GM12891 (cell line): Measurements from ENCODE around the gene HLCS.

Source experiments
- DNase-seq: peaks from one replicate; pipeline ENCODE4 v3.0.0; 2011; ENCODE audit warnings: low spot score; ENCODE audit not compliant: insufficient read length
- FAIRE-seq: peaks from 2 replicates; lab custom pipeline; 2011; peaks lifted over from hg19 to GRCh38; lab: Jason Lieb, UNC
- PAX5 ChIP-seq: IDR thresholded peaks from 2 replicates; pipeline ENCODE4 v1.6.1; 2011; ENCODE audit warnings: low read length, moderate library complexity, mild to moderate bottlenecking; ENCODE audit not compliant: insufficient read depth, severe bottlenecking
- POLR2A ChIP-seq: IDR thresholded peaks from 2 replicates; pipeline ENCODE4 v1.6.1; 2011; ENCODE audit warnings: low read depth, low read length, control low read depth
- POLR2AphosphoS5 ChIP-seq: IDR thresholded peaks from 2 replicates; pipeline ENCODE4 v1.6.1; 2011; ENCODE audit warnings: low read depth, low read length, control low read depth
- POU2F2 ChIP-seq: IDR thresholded peaks from 2 replicates; pipeline ENCODE4 v1.6.1; 2011; ENCODE audit warnings: low read depth, mild to moderate bottlenecking, control low read depth, low read length, moderate library complexity
- SPI1 ChIP-seq: IDR thresholded peaks from 2 replicates; pipeline ENCODE4 v1.6.1; 2011; ENCODE audit warnings: low read depth, low read length, control low read depth
- TAF1 ChIP-seq: IDR thresholded peaks from 2 replicates; pipeline ENCODE4 v1.6.1; 2011; ENCODE audit warnings: low read depth, low read length, control low read depth

HLCS gene

GRCh38 chr21:36773117-36773516, 193.4 kb downstream of the HLCS start:
- DNase-seq (no peak), FAIRE-seq (no peak)
- no peak for TF ChIP-seq POLR2A

GRCh38 chr21:36769051-36769839, 197.2 kb downstream of the HLCS start:
- FAIRE-seq (no peak), DNase-seq (no peak)
- TF ChIP-seq POLR2AphosphoS5 (no peak), PAX5 (no peak), SPI1 (no peak), POLR2A (no peak), TAF1 (no peak), POU2F2 (no peak)

GRCh38 chr21:36768496-36768895, 198.0 kb downstream of the HLCS start:
- no peak for TF ChIP-seq PAX5
- TF ChIP-seq POLR2AphosphoS5, result no peak
- no peak for TF ChIP-seq POU2F2
- TF ChIP-seq TAF1, result no peak
- TF ChIP-seq POLR2A, result no peak
- no peak for TF ChIP-seq SPI1
- DNase-seq, result no peak
- no peak for FAIRE-seq

- DNase-seq (no peak), FAIRE-seq (no peak)
- TF ChIP-seq POLR2AphosphoS5, result no peak
- TF ChIP-seq TAF1, result no peak
- no peak for TF ChIP-seq POU2F2
- no peak for TF ChIP-seq SPI1
- TF ChIP-seq POLR2A, result no peak
- TF ChIP-seq PAX5, result no peak
Measured at GRCh38 chr21:36767096-36767495, 199.4 kb downstream of the HLCS start.

GRCh38 chr21:36766511-36766910, 200.0 kb downstream of the HLCS start:
- no peak for DNase-seq
- TF ChIP-seq TAF1 (no peak), POU2F2 (no peak), PAX5 (no peak), SPI1 (no peak), POLR2A (no peak), POLR2AphosphoS5 (no peak)
- FAIRE-seq, result no peak

- DNase-seq (no peak), FAIRE-seq (no peak)
- TF ChIP-seq POLR2A (no peak), SPI1 (no peak), POU2F2 (no peak), TAF1 (no peak), PAX5 (no peak)
Measured at GRCh38 chr21:36765229-36765628, 201.2 kb downstream of the HLCS start.

- no peak for TF ChIP-seq SPI1
- no peak for TF ChIP-seq TAF1
- no peak for TF ChIP-seq PAX5
- TF ChIP-seq POLR2A, result no peak
- no peak for TF ChIP-seq POLR2AphosphoS5
- TF ChIP-seq POU2F2, result no peak
- DNase-seq (no peak), FAIRE-seq (no peak)
Measured at GRCh38 chr21:36763305-36763704, 203.2 kb downstream of the HLCS start.

- TF ChIP-seq SPI1 (no peak), PAX5 (no peak), POLR2A (no peak), POU2F2 (no peak), TAF1 (no peak), POLR2AphosphoS5 (no peak)
- FAIRE-seq (no peak), DNase-seq (no peak)
Measured at GRCh38 chr21:36762642-36763041, 203.8 kb downstream of the HLCS start.

GRCh38 chr21:36761685-36762084, 204.8 kb downstream of the HLCS start:
- DNase-seq (no peak), FAIRE-seq (no peak)
- TF ChIP-seq POLR2A (no peak), POU2F2 (no peak), PAX5 (no peak), POLR2AphosphoS5 (no peak), TAF1 (no peak), SPI1 (no peak)

- FAIRE-seq (no peak), DNase-seq (no peak)
- no peak for TF ChIP-seq SPI1
- TF ChIP-seq PAX5, result no peak
- no peak for TF ChIP-seq POLR2A
- no peak for TF ChIP-seq TAF1
- TF ChIP-seq POU2F2, result no peak
- TF ChIP-seq POLR2AphosphoS5, result no peak
Measured at GRCh38 chr21:36759348-36760083, 207.0 kb downstream of the HLCS start.
